HepG2 (cell line): ENCODE data around the gene CDK6. TPM values are rescaled to one million over a fixed set of nuclear protein-coding genes. Genes with fewer than 3 reads are reported as not detected.

ENCODE experiments used
- ATAC-seq: fragments of 200-7000 bp; cut with Tn5 transposase; 3 replicates; pipeline ENCODE4 v1.9.1; 2020; ENCODE audit warnings: mild to moderate bottlenecking, moderate library complexity
- BruUV-seq: library from RNA; stranded (reverse); fragments of 400-500 nt; replicated peaks from 2 replicates; lab custom pipeline; 2021; lab: Mats Ljungman, UMichigan
- CTCF ChIA-PET: fragments of 300-600 bp; formaldehyde crosslinking; extraction: SDS; loops from one replicate; lab custom pipeline; 2021; ENCODE audit warnings: low total read pairs, inconsistent platforms, low intra/inter-chr PET ratio; lab: Yijun Ruan, JAX
- POLR2A ChIA-PET: fragments of 350-600 bp; sonication (Branson Sonifier 250); formaldehyde crosslinking; loops from one replicate; lab custom pipeline; 2020; ENCODE audit warnings: antibody characterized with exemption, inconsistent platforms; lab: Yijun Ruan, JAX
- DNase-seq: peaks from one replicate; pipeline ENCODE4 v3.0.0-alpha.2; 2015; ENCODE audit warnings: low spot score
- FAIRE-seq: peaks from 3 replicates; lab custom pipeline; 2011; peaks lifted over from hg19 to GRCh38; lab: Jason Lieb, UNC
- H2AFZ ChIP-seq: one replicate; pipeline ENCODE4 v1.6.1; 2011; ENCODE audit warnings: low read length, inconsistent platforms
- H3K27ac ChIP-seq: fragments of 300-600 bp; 3 replicates; pipeline ENCODE4 v1.8.0; 2011; ENCODE audit warnings: mixed run types, mild to moderate bottlenecking, mixed read lengths, low read length, inconsistent platforms; ENCODE audit not compliant: insufficient read depth; ENCODE audit errors: extremely low read length
- H3K27me3 ChIP-seq, 2 experiments: fragments of 200-600 bp in 1 of 2; 2 replicates in 1 of 2; 3 replicates in 1 of 2; pipeline versions ENCODE4 v1.6.0 to v1.8.0; 2011; ENCODE audit warnings: low read length in 2 of 2, mild to moderate bottlenecking in 2 of 2, moderate library complexity in 2 of 2, inconsistent platforms in 1 of 2; ENCODE audit not compliant: insufficient read depth in 2 of 2, control insufficient read depth in 1 of 2
- H3K36me3 ChIP-seq, 2 experiments: fragments of 200-600 bp in 1 of 2; replicated peaks in 1 of 2; 2 replicates in 1 of 2; 3 replicates in 1 of 2; pipeline versions ENCODE4 v1.5.1 to v1.8.0; 2011; ENCODE audit warnings: low read length in 2 of 2, inconsistent platforms in 1 of 2; ENCODE audit not compliant: insufficient read depth in 2 of 2, control insufficient read depth in 1 of 2
- H3K4me1 ChIP-seq: 2 replicates; pipeline ENCODE4 v1.5.1; 2012; ENCODE audit warnings: low read length, inconsistent platforms; ENCODE audit not compliant: insufficient read depth
- H3K4me2 ChIP-seq: 2 replicates; pipeline ENCODE4 v1.6.0; 2011; ENCODE audit warnings: low read depth, low read length, inconsistent platforms
- H3K4me3 ChIP-seq, 3 experiments: fragments of 200-600 bp in 1 of 3; sonication (generic), shearing (Covaris generic) in 1 of 3; replicated peaks in 1 of 3; 2 replicates each; pipeline ENCODE4 v1.5.1; 2011 to 2016; ENCODE audit warnings: low read length in 3 of 3, inconsistent platforms in 2 of 3, low read depth in 2 of 3, mild to moderate bottlenecking in 2 of 3, control low read depth in 1 of 3, mixed read lengths in 1 of 3; ENCODE audit not compliant: insufficient read depth in 1 of 3
- H3K79me2 ChIP-seq: one replicate; pipeline ENCODE4 v1.6.1; 2011; ENCODE audit warnings: low read length, inconsistent platforms; ENCODE audit not compliant: insufficient read depth
- H3K9ac ChIP-seq: 2 replicates; pipeline ENCODE4 v1.6.0; 2011; ENCODE audit warnings: mild to moderate bottlenecking, low read depth, low read length, inconsistent platforms; ENCODE audit not compliant: insufficient read depth
- H3K9me3 ChIP-seq: 2 replicates; pipeline ENCODE4 v1.5.1; 2012; ENCODE audit warnings: mild to moderate bottlenecking, low read length
- H4K20me1 ChIP-seq: 2 replicates; pipeline ENCODE4 v1.6.0; 2011; ENCODE audit warnings: inconsistent platforms, mild to moderate bottlenecking, low read length, moderate library complexity; ENCODE audit not compliant: insufficient read depth
- GABPB1 ChIP-seq: IDR thresholded peaks from 2 replicates; pipeline ENCODE4 v1.6.1; 2016; ENCODE audit warnings: mild to moderate bottlenecking, missing genetic modification reagents, moderate library complexity, missing compliant biosample characterization
- HNRNPH1 ChIP-seq: fragments of 200-400 bp; formaldehyde crosslinking; optimal IDR thresholded peaks from 2 replicates; pipeline ENCODE3; 2017; ENCODE audit warnings: mild to moderate bottlenecking, low read depth, low read length
- HNRNPUL1 ChIP-seq: fragments of 200-400 bp; formaldehyde crosslinking; IDR thresholded peaks from 2 replicates; pipeline ENCODE4 v1.6.1; 2017; ENCODE audit warnings: low read depth, mild to moderate bottlenecking, low read length, moderate library complexity
- KLF15 ChIP-seq: sonication (generic); formaldehyde crosslinking; IDR thresholded peaks from 2 replicates; pipeline ENCODE4 v1.8.1; 2023; ENCODE audit warnings: borderline replicate concordance, mild to moderate bottlenecking, inconsistent platforms, missing genetic modification reagents, mixed read lengths
- RBM22 ChIP-seq: fragments of 200-400 bp; formaldehyde crosslinking; optimal IDR thresholded peaks from 2 replicates; pipeline ENCODE3; 2017; ENCODE audit warnings: mild to moderate bottlenecking, low read length, moderate library complexity
- SMAD3 ChIP-seq: sonication (generic); formaldehyde crosslinking; IDR thresholded peaks from 2 replicates; pipeline ENCODE4 v1.4.0; 2020; ENCODE audit warnings: missing genetic modification reagents
- ZBTB46 ChIP-seq: sonication (generic); formaldehyde crosslinking; IDR thresholded peaks from 2 replicates; pipeline ENCODE4 v1.4.0; 2020; ENCODE audit warnings: mild to moderate bottlenecking, missing genetic modification reagents, borderline replicate concordance
- ZNF816 ChIP-seq: sonication (generic); formaldehyde crosslinking; IDR thresholded peaks from 2 replicates; pipeline ENCODE4 v1.8.0; 2022; ENCODE audit warnings: missing genetic modification reagents, mild to moderate bottlenecking, borderline replicate concordance
- WGBS: methylation state at CpG from one replicate; pipeline ENCODE4 v1.1.6; 2017; ENCODE audit warnings: low lambda C conversion rate; 5-methylcytosine and 5-hydroxymethylcytosine counted together
- in situ Hi-C: cut with HindIII; loops from 2 replicates; pipeline ENCODE4 v1.10.0; 2017; ENCODE audit warnings: low pct_unique_long_range_greater_than_20kb; ENCODE audit not compliant: extremely low pct_ligation_motif_present
- intact Hi-C: fragments of 100-400 bp; cut with micrococcal nuclease; formaldehyde crosslinking; loops from one replicate; pipeline ENCODE4 v1.10.0; 2022; ENCODE audit not compliant: unreplicated experiment
- polyA plus RNA-seq, 8 experiments: library from polyadenylated mRNA; depleted of rRNA in 3 of 8; stranded (reverse) in 7 of 8; unstranded in 1 of 8; fragments of >200 nt; fragmentation: Illumina TruSeq in 4 of 8; extraction: Trizol in 4 of 8; gene quantifications; 2 replicates each; pipeline versions ENCODE4 v1.2.1 to v1.2.3, GENCODE V29; 2011 to 2016; ENCODE audit warnings: low read depth in 4 of 8, missing spikeins in 1 of 8, mixed read lengths in 1 of 8; ENCODE audit not compliant: insufficient read depth in 1 of 8
- total RNA-seq, 5 experiments: library from RNA; depleted of rRNA; stranded (reverse); fragments of >200 nt; fragmentation: Illumina TruSeq; extraction: Trizol; gene quantifications; 2 replicates each; pipeline ENCODE4 v1.2.3, GENCODE V29; 2016; ENCODE audit warnings: low read depth in 1 of 5

The CDK6 gene
- total and polyA plus RNA-seq, 2 of the 13 experiments (the other 11 are each of a cell fraction or from before 2014, with no cell fraction given) = 34.6 to 90.8 TPM

GRCh38 chr7:92639966-92640365, 196.4 kb downstream of the CDK6 start:
- peaks cover 12% of the 10 kb centered on the region for H3K79me2 ChIP-seq
- no TSS peak for BruUV-seq
- WGBS = 100% methylated on average over 4 of the region's 4 CpGs

DNA sequence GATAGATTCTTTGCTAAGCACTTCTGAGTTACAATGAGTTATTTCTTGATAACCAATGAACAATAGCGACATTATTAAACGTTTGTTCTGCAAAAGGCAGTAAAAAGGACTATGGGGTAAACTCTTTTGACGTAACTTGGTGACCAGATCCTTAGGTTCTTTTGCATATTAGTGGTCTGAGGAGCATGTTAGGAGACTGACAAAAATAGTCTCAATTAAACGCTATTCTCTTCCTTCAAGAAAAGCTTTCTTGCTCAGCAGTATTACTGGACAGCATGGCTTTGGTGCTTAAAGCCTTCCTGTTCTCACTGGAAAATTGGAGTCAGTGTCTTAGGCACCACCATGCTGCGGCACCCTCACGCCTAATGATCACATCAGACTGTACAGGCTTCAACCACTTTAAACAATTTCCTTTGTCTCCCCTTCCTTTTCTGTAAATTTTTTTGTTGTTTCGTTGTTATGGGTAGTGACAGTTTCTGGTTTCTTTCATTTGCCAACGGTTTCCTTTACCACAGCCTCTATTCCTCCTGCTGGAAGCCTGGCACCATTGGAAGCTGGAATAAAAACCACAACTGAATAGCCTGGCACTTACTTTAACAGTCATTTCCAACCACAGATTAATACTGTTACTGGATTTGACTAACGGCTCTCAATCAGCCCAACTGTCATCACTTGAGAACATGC, 197.0 kb downstream of the CDK6 start:
- Histone ChIP-seq H3K9me3 (no peaks in the 10 kb centered on the region), H2AFZ (no peak overlapping the region), H3K36me3 (peaks cover 5 to 46% of the 10 kb centered on the region in 2 experiments; a peak in 4 of 5 replicates), H3K4me3 (no peak overlapping the region), H4K20me1 (peaks cover 3% of the 10 kb centered on the region; the same call in 1 of the 2 replicates), H3K4me2 (no peak overlapping the region), H3K79me2 (peaks cover 12% of the 10 kb centered on the region), H3K27ac (no peak overlapping the region), H3K4me1 (peaks cover 19% of the 10 kb centered on the region), H3K27me3 (no peaks in the 10 kb centered on the region), H3K9ac (no peak overlapping the region)
- no peak for FAIRE-seq
- peak; percentile 11 for TF ChIP-seq RBM22
- TF ChIP-seq ZBTB46 (CRISPR knock-in tag) = no peak
- in situ Hi-C loops (no loop called here), intact Hi-C loops (no loop called here)
- BruUV-seq = no TSS peak
- ChIA-PET CTCF (no interaction called here), POLR2A (no interaction called here)
- DNase-seq = no peak
- 97% methylated on average over 9 of the region's 9 CpGs for WGBS
- ATAC-seq = no peak

More at GRCh38 chr7:92639966-92640365, 196.4 kb downstream of the CDK6 start:
- intact Hi-C loops (no loop called here), in situ Hi-C loops (no loop called here)
- peaks cover 3% of the 10 kb centered on the region; the same call in 1 of the 2 replicates for H4K20me1 ChIP-seq
- H3K4me3 ChIP-seq = no peak overlapping the region
- peaks cover 6 to 47% of the 10 kb centered on the region in 2 experiments; a peak in 4 of 5 replicates for H3K36me3 ChIP-seq
- no peak for ATAC-seq
- no peaks in the 10 kb centered on the region for H3K9me3 ChIP-seq
- no peak overlapping the region for H2AFZ ChIP-seq
- no peaks in the 10 kb centered on the region for H3K27me3 ChIP-seq
- CTCF ChIA-PET = no interaction called here
- H3K27ac ChIP-seq = no peak overlapping the region
- TF ChIP-seq GABPB1 (CRISPR knock-in tag) = no peak
- no peak for TF ChIP-seq SMAD3
- no peak for TF ChIP-seq ZNF816 (CRISPR knock-in tag)
- TF ChIP-seq KLF15 (CRISPR knock-in tag) = no peak
- no peak for TF ChIP-seq HNRNPH1
- peak; percentile 19 for TF ChIP-seq RBM22
- TF ChIP-seq HNRNPUL1 = no peak
- DNase-seq = no peak
- no peak overlapping the region for H3K9ac ChIP-seq
- POLR2A ChIA-PET = no interaction called here
- H3K4me2 ChIP-seq = no peak overlapping the region
- peaks cover 13% of the 10 kb centered on the region for H3K4me1 ChIP-seq
- no peak for FAIRE-seq
